Measurements from ENCODE around the gene RBMS2. TPM values are rescaled to one million over a fixed set of nuclear protein-coding genes. Genes with fewer than 3 reads are reported as not detected.
A peak's percentile ranks its signal among the peaks of the same experiment; 100 is the strongest.
"Not testable (repeated sequence)": the region's sequence is repeated elsewhere in the genome, so short reads cannot be mapped to it uniquely, and the experiment has no call there.

RBMS2 gene
- total and polyA plus RNA-seq, 7 donors = 8.4 to 33.0 (median 20.6) TPM

GRCh38 chr12:56496704-56497103, 24.9 kb upstream of the RBMS2 start:
- intact Hi-C loops (cut with DNase I); H3K36me3 ChIP-seq; H3K9me3 ChIP-seq; H3K27me3 ChIP-seq; H3K4me1 ChIP-seq; H3K27ac ChIP-seq: not testable (repeated sequence)
- TF ChIP-seq CTCF (IDR thresholded peaks at IDR 0.05) = peak in 1 of 4 experiments; percentile 48
- WGBS, 2 donors = 14 to 15% methylated on average over 17 of the region's 17 CpGs
- peak overlapping the region in 1 of 4 donors; percentile 25 for H3K4me3 ChIP-seq
- peak; percentile 89 for DNase-seq

GRCh38 chr12:56498126-56498902, 23.3 kb upstream of the RBMS2 start:
- H3K4me3 ChIP-seq; H3K27me3 ChIP-seq; intact Hi-C loops (cut with DNase I); H3K27ac ChIP-seq; H3K9me3 ChIP-seq; H3K4me1 ChIP-seq; H3K36me3 ChIP-seq; DNase-seq: not testable (repeated sequence)
- 49 to 65% methylated on average over 14 of the region's 14 CpGs for WGBS, 2 donors

GRCh38 chr12:56499452-56499851, 22.2 kb upstream of the RBMS2 start:
- WGBS, 2 donors = 81 to 86% methylated on average over 9 of the region's 9 CpGs
- H3K27ac ChIP-seq; H3K4me1 ChIP-seq; H3K9me3 ChIP-seq; H3K4me3 ChIP-seq; H3K36me3 ChIP-seq; DNase-seq; intact Hi-C loops (cut with DNase I); H3K27me3 ChIP-seq: not testable (repeated sequence)

- H3K4me1 ChIP-seq; H3K36me3 ChIP-seq; H3K27ac ChIP-seq; H3K4me3 ChIP-seq; H3K27me3 ChIP-seq; intact Hi-C loops (cut with DNase I); DNase-seq; H3K9me3 ChIP-seq: not testable (repeated sequence)
- WGBS, 2 donors = 81 to 83% methylated on average over 13 of the region's 13 CpGs
These were observed 21.7 kb upstream of the RBMS2 start for GRCh38 chr12:56499879-56500278.

GRCh38 chr12:56510786-56511185, 10.8 kb upstream of the RBMS2 start:
- intact Hi-C loops (cut with DNase I) = no loop called here
- H3K27ac ChIP-seq = no peak overlapping the region
- TF ChIP-seq POLR2AphosphoS5 (IDR thresholded peaks at IDR 0.05) (no peak), POLR2A (IDR thresholded peaks at IDR 0.05) (no peak), CTCF (IDR thresholded peaks at IDR 0.05) (no peak), EP300 (IDR thresholded peaks at IDR 0.05) (no peak)
- H3K4me1 ChIP-seq = peaks cover 0 to 4% (median 0%) of the 10 kb centered on the region in 4 donors
- WGBS, 2 donors = 90 to 94% methylated on average over 16 of the region's 16 CpGs
- H3K27me3 ChIP-seq = no peaks in the 10 kb centered on the region
- no peaks in the 10 kb centered on the region for H3K9me3 ChIP-seq
- H3K36me3 ChIP-seq = no peaks in the 10 kb centered on the region
- no peak for DNase-seq
- H3K4me3 ChIP-seq = no peak overlapping the region

GRCh38 chr12:56514014-56514318, 7.7 kb upstream of the RBMS2 start:
- H3K9me3 ChIP-seq, H3K27ac ChIP-seq, H3K36me3 ChIP-seq, H3K27me3 ChIP-seq, DNase-seq, H3K4me3 ChIP-seq, H3K4me1 ChIP-seq: not testable (repeated sequence)
- WGBS, 2 donors = 63 to 69% methylated on average over 4 of the region's 4 CpGs
- intact Hi-C loops (cut with DNase I) = loop anchor here (1.0 kb wide), 1 partner anchor 59 kb away; no protein-coding TSS in a partner anchor

- no peak overlapping the region for H3K27ac ChIP-seq
- peaks cover 0 to 21% (median 11%) of the 10 kb centered on the region in 4 donors for H3K4me1 ChIP-seq
- no peak for DNase-seq
- H3K36me3 ChIP-seq = no peaks in the 10 kb centered on the region
- H3K27me3 ChIP-seq = no peaks in the 10 kb centered on the region
- no peak for TF ChIP-seq EP300 (IDR thresholded peaks at IDR 0.05)
- no peak for TF ChIP-seq CTCF (IDR thresholded peaks at IDR 0.05)
- no peak for TF ChIP-seq POLR2A (IDR thresholded peaks at IDR 0.05)
- H3K9me3 ChIP-seq = no peaks in the 10 kb centered on the region
- intact Hi-C loops (cut with DNase I) = no loop called here
- H3K4me3 ChIP-seq = no peak overlapping the region
- WGBS, 2 donors = 70 to 87% methylated on average over 2 of the region's 2 CpGs
These were observed 3.8 kb upstream of the RBMS2 start for GRCh38 chr12:56517854-56518253.
